WTC11 (cell line): ENCODE measurements around the gene ACSF2. TPM values are rescaled to one million over a fixed set of nuclear protein-coding genes. Genes with fewer than 3 reads are reported as not detected.
"Not testable (repeated sequence)": the region's sequence is repeated elsewhere in the genome, so short reads cannot be mapped to it uniquely, and the experiment has no call there.

ENCODE experiments used
- ATAC-seq: fragments of 200-7000 bp; cut with Tn5 transposase; 2 replicates; pipeline ENCODE4 v1.10.0; 2021; ENCODE audit warnings: mild to moderate bottlenecking, moderate library complexity
- CTCF ChIA-PET: fragments of 300-600 bp; sonication (Branson Sonifier 250); formaldehyde crosslinking; loops from one replicate; lab custom pipeline; 2021; ENCODE audit warnings: antibody characterized with exemption; lab: Charles Lee
- POLR2A ChIA-PET: fragments of 350-600 bp; sonication (Branson Sonifier 250); formaldehyde crosslinking; loops from one replicate; lab custom pipeline; 2021; ENCODE audit warnings: antibody characterized with exemption; lab: Charles Lee
- DNase-seq: peaks from one replicate; pipeline ENCODE4 v3.0.0; 2021; ENCODE audit warnings: low spot score
- H3K27ac Mint-ChIP-seq: 2 replicates; pipeline ENCODE4 v1.8.0; 2021; ENCODE audit warnings: mixed read lengths
- H3K27me3 Mint-ChIP-seq: 2 replicates; pipeline ENCODE4 v1.8.0; 2021; ENCODE audit warnings: low read depth, mild to moderate bottlenecking, moderate library complexity, mixed read lengths
- H3K36me3 Mint-ChIP-seq: 2 replicates; pipeline ENCODE4 v1.8.0; 2021; ENCODE audit warnings: mixed read lengths
- H3K4me1 Mint-ChIP-seq: 2 replicates; pipeline ENCODE4 v1.8.0; 2022; ENCODE audit warnings: mixed read lengths
- H3K4me3 Mint-ChIP-seq: 2 replicates; pipeline ENCODE4 v1.8.0; 2021; ENCODE audit warnings: mild to moderate bottlenecking, moderate library complexity, mixed read lengths
- H3K9me3 Mint-ChIP-seq: 2 replicates; pipeline ENCODE4 v1.8.0; 2021; ENCODE audit warnings: mixed read lengths
- ELF4 ChIP-seq: sonication (generic); formaldehyde crosslinking; IDR thresholded peaks from 2 replicates; pipeline ENCODE4 v1.8.1; 2022; ENCODE audit warnings: low read depth, mild to moderate bottlenecking, moderate library complexity, missing genetic modification reagents
- ESRRA ChIP-seq: sonication (generic); formaldehyde crosslinking; IDR thresholded peaks from 2 replicates; pipeline ENCODE4 v1.8.1; 2022; ENCODE audit warnings: mild to moderate bottlenecking, missing genetic modification reagents, borderline replicate concordance
- HMGA2 ChIP-seq: fragments of 250-450 bp; sonication (Bioruptor Pico); IDR thresholded peaks from 2 replicates; pipeline ENCODE4 v1.4.0; 2021; ENCODE audit warnings: mild to moderate bottlenecking, moderate library complexity
- NR3C1 ChIP-seq: sonication (generic); formaldehyde crosslinking; conservative IDR thresholded peaks from 2 replicates; pipeline ENCODE4 v1.8.1; 2023; ENCODE audit warnings: low read depth, mild to moderate bottlenecking, missing genetic modification reagents
- TEAD1 ChIP-seq: sonication (generic); formaldehyde crosslinking; IDR thresholded peaks from 2 replicates; pipeline ENCODE4 v1.8.0; 2022; ENCODE audit warnings: mild to moderate bottlenecking, missing genetic modification reagents
- total RNA-seq: library from RNA; stranded (reverse); gene quantifications from 3 replicates; pipeline ENCODE4 v1.2.3, GENCODE V29; 2021
- TF ChIP-seq, protein P1 (sequence below): fragments of 250-450 bp; sonication (Bioruptor Pico); conservative IDR thresholded peaks from 2 replicates; pipeline ENCODE4 v1.9.0; 2021; ENCODE audit warnings: mild to moderate bottlenecking
- TF ChIP-seq, protein P2 (sequence below): fragments of 250-450 bp; sonication (Bioruptor Pico); IDR thresholded peaks from 2 replicates; pipeline ENCODE4 v1.9.0; 2021; ENCODE audit warnings: mild to moderate bottlenecking
- TF ChIP-seq, protein P3 (sequence below): sonication (generic); formaldehyde crosslinking; IDR thresholded peaks from 2 replicates; pipeline ENCODE4 v1.8.1; 2023; ENCODE audit warnings: mild to moderate bottlenecking, missing genetic modification reagents
- TF ChIP-seq, protein P4 (sequence below): fragments of 200-600 bp; IDR thresholded peaks from 2 replicates; pipeline ENCODE4 v1.8.0; 2022; ENCODE audit warnings: antibody characterized with exemption
- TF ChIP-seq, protein P5 (sequence below): sonication (generic); formaldehyde crosslinking; IDR thresholded peaks from 2 replicates; pipeline ENCODE4 v1.8.0; 2023; ENCODE audit warnings: missing genetic modification reagents, mild to moderate bottlenecking, borderline replicate concordance
- TF ChIP-seq, protein P6 (sequence below): sonication (generic); formaldehyde crosslinking; IDR thresholded peaks from 2 replicates; pipeline ENCODE4 v1.8.1; 2022; ENCODE audit warnings: mild to moderate bottlenecking, moderate library complexity, missing genetic modification reagents

The ACSF2 gene
- total RNA-seq, 1 experiment from 2014 or later, result 19.9 TPM

DNA sequence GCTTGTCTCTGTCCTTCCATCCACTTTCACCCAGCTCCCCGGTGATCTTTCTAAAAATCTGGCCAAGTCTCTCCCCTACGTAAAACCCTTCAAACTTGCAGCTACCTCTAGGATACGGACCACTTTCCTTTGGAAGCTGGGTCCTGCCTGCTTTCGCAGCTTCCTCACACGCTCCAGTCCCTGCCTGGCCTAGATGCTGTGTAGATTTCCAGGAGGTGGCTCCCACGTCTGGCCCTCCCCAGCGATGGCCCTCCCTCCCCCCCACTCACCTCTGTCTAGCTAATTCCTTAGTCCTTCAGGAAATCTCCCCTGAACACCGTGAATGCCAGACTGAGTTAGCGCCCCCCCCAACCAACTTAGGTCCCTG lies 28.1 kb upstream of the ACSF2 start (continued):
- TF ChIP-seq, protein P1, sequence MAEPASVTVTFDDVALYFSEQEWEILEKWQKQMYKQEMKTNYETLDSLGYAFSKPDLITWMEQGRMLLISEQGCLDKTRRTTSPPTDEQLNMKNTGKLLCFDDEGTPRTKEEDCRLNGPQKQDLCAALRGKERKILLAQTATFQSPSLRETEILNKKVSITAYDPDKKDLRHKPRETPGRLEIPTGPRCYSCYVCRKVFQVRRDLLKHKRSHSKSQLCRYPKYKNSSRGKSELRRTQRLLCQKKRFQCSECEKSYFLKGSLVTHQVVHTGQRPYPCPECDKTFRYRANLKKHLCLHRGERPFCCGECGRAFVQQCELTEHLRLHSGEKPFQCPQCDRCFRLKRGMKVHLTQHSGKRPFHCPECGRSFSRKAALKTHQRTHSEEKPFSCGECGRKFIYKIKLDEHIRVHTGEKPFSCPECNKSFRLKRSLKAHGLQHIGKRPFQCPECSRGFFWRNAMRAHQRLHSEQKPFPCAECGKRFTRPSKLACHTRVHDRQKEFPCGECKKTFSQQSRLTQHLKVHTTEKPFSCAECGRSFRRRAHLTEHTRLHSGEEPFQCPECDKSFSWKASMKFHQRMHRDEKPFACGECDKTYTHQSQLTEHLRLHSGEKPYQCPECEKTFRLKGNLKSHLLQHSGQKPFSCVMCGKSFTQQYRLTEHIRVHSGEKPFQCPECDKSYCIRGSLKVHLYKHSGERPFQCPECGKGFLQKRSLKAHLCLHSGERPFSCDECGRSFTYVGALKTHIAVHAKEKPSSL, result no peak
- TF ChIP-seq, protein P2, sequence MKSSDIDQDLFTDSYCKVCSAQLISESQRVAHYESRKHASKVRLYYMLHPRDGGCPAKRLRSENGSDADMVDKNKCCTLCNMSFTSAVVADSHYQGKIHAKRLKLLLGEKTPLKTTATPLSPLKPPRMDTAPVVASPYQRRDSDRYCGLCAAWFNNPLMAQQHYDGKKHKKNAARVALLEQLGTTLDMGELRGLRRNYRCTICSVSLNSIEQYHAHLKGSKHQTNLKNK (CRISPR knock-in tag), result no peak
- TF ChIP-seq, protein P3, sequence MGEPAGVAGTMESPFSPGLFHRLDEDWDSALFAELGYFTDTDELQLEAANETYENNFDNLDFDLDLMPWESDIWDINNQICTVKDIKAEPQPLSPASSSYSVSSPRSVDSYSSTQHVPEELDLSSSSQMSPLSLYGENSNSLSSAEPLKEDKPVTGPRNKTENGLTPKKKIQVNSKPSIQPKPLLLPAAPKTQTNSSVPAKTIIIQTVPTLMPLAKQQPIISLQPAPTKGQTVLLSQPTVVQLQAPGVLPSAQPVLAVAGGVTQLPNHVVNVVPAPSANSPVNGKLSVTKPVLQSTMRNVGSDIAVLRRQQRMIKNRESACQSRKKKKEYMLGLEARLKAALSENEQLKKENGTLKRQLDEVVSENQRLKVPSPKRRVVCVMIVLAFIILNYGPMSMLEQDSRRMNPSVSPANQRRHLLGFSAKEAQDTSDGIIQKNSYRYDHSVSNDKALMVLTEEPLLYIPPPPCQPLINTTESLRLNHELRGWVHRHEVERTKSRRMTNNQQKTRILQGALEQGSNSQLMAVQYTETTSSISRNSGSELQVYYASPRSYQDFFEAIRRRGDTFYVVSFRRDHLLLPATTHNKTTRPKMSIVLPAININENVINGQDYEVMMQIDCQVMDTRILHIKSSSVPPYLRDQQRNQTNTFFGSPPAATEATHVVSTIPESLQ (CRISPR knock-in tag), result no peak
- TF ChIP-seq ESRRA (CRISPR knock-in tag), result no peak
- TF ChIP-seq NR3C1 (CRISPR knock-in tag), result no peak
- no peak for TF ChIP-seq ELF4
- TF ChIP-seq HMGA2 (CRISPR knock-in tag), result no peak
- no peak for TF ChIP-seq TEAD1 (CRISPR knock-in tag)
- TF ChIP-seq, protein P4, sequence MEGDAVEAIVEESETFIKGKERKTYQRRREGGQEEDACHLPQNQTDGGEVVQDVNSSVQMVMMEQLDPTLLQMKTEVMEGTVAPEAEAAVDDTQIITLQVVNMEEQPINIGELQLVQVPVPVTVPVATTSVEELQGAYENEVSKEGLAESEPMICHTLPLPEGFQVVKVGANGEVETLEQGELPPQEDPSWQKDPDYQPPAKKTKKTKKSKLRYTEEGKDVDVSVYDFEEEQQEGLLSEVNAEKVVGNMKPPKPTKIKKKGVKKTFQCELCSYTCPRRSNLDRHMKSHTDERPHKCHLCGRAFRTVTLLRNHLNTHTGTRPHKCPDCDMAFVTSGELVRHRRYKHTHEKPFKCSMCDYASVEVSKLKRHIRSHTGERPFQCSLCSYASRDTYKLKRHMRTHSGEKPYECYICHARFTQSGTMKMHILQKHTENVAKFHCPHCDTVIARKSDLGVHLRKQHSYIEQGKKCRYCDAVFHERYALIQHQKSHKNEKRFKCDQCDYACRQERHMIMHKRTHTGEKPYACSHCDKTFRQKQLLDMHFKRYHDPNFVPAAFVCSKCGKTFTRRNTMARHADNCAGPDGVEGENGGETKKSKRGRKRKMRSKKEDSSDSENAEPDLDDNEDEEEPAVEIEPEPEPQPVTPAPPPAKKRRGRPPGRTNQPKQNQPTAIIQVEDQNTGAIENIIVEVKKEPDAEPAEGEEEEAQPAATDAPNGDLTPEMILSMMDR, result no peak
- TF ChIP-seq, protein P5, sequence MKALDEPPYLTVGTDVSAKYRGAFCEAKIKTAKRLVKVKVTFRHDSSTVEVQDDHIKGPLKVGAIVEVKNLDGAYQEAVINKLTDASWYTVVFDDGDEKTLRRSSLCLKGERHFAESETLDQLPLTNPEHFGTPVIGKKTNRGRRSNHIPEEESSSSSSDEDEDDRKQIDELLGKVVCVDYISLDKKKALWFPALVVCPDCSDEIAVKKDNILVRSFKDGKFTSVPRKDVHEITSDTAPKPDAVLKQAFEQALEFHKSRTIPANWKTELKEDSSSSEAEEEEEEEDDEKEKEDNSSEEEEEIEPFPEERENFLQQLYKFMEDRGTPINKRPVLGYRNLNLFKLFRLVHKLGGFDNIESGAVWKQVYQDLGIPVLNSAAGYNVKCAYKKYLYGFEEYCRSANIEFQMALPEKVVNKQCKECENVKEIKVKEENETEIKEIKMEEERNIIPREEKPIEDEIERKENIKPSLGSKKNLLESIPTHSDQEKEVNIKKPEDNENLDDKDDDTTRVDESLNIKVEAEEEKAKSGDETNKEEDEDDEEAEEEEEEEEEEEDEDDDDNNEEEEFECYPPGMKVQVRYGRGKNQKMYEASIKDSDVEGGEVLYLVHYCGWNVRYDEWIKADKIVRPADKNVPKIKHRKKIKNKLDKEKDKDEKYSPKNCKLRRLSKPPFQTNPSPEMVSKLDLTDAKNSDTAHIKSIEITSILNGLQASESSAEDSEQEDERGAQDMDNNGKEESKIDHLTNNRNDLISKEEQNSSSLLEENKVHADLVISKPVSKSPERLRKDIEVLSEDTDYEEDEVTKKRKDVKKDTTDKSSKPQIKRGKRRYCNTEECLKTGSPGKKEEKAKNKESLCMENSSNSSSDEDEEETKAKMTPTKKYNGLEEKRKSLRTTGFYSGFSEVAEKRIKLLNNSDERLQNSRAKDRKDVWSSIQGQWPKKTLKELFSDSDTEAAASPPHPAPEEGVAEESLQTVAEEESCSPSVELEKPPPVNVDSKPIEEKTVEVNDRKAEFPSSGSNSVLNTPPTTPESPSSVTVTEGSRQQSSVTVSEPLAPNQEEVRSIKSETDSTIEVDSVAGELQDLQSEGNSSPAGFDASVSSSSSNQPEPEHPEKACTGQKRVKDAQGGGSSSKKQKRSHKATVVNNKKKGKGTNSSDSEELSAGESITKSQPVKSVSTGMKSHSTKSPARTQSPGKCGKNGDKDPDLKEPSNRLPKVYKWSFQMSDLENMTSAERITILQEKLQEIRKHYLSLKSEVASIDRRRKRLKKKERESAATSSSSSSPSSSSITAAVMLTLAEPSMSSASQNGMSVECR (CRISPR knock-in tag), result no peak
- TF ChIP-seq, protein P6, sequence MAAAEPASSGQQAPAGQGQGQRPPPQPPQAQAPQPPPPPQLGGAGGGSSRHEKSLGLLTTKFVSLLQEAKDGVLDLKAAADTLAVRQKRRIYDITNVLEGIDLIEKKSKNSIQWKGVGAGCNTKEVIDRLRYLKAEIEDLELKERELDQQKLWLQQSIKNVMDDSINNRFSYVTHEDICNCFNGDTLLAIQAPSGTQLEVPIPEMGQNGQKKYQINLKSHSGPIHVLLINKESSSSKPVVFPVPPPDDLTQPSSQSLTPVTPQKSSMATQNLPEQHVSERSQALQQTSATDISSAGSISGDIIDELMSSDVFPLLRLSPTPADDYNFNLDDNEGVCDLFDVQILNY (CRISPR knock-in tag), result no peak

DNA sequence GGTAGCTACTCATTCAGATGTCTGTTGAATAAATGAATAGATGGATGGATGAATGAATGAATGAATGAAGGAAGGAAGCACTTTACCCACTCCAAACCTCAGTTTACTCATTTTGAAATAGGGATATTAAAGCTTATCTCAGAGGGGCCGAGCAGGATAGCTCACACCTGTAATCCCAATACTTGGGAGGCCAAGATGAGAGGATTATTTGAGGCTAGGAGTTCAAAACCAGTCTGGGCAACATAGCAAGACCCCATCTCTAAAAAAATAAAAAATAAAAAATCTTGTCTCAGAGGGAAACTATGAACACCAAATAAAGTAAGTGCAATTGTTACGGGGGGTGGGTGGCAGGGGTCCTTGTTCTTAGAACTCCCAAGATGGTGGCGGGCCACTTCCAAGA lies 27.3 kb upstream of the ACSF2 start:
- ATAC-seq, H3K4me3 Mint-ChIP-seq, H3K27ac Mint-ChIP-seq, H3K27me3 Mint-ChIP-seq, POLR2A ChIA-PET, DNase-seq: not testable (repeated sequence)
- peaks cover 24% of the 10 kb centered on the region for H3K36me3 Mint-ChIP-seq
- CTCF ChIA-PET, result interaction anchor here (1.7 to 4.0 kb wide), 11 partner anchors 16 to 287 kb away, joined by 4 to 108 read pairs (median 16); partner anchors contain the start of gene RSAD1
- peaks cover 20% of the 10 kb centered on the region for H3K4me1 Mint-ChIP-seq
- H3K9me3 Mint-ChIP-seq, result peaks cover 20% of the 10 kb centered on the region

DNA sequence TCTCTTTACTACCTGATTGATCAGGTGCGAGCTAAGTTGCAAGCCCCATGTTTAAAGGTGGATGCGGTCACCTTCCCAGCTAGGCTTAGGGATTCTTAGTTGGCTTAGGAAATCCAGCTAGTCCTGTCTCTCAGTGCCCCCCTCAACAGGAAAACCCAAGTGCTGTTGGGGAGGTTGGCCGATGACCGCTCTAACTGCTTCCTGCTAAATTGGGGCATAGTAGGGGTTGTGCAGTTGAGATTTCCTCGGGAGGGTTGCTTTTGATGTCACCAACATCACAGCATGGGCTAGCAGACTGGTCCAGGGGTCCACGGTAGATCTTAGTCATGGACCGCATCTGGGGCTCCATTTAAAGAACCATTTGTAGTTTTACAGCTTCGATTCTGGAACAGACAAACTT lies 26.4 kb upstream of the ACSF2 start:
- POLR2A ChIA-PET, H3K4me3 Mint-ChIP-seq, DNase-seq, ATAC-seq, H3K27ac Mint-ChIP-seq, H3K27me3 Mint-ChIP-seq: not testable (repeated sequence)
- H3K36me3 Mint-ChIP-seq, result peaks cover 15% of the 10 kb centered on the region
- CTCF ChIA-PET, result interaction anchor here (4.0 kb wide), 1 partner anchor 36 kb away, joined by 108 read pairs; no protein-coding TSS in a partner anchor
- H3K4me1 Mint-ChIP-seq, result peaks cover 25% of the 10 kb centered on the region
- H3K9me3 Mint-ChIP-seq, result peaks cover 20% of the 10 kb centered on the region

DNA sequence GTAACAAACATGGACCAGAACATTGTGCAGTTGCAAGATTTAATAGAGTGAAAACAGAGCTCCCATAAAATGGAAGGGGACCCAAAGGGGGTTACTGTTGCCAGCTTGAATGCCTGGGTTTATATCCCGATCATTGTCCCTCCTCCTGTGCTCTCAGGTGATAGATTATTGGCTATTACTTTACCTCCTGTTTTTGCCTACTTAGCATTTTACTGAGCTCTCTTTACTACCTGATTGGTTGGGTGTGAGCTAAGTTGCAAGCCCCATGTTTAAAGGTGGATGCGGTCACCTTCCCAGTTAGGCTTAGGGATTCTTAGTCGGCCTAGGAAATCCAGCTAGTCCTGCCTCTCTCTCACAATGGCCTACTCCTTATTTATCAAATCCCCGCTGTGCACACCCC lies 20.7 kb upstream of the ACSF2 start:
- DNase-seq, H3K36me3 Mint-ChIP-seq, POLR2A ChIA-PET, H3K27ac Mint-ChIP-seq, ATAC-seq, H3K9me3 Mint-ChIP-seq, H3K27me3 Mint-ChIP-seq, H3K4me3 Mint-ChIP-seq: not testable (repeated sequence)
- CTCF ChIA-PET, result interaction anchor here (0.9 to 4.4 kb wide), 2 partner anchors 8 to 74 kb away, joined by 3 to 37 read pairs; partner anchors contain the start of gene LRRC59
- H3K4me1 Mint-ChIP-seq, result peaks cover 15% of the 10 kb centered on the region
